ENCODE results near the gene FBXL7.

- TF ChIP-seq GATA2 (IDR thresholded peaks at IDR 0.05; ENCODE audit: insufficient read depth, insufficient read length, low read depth, low read length) (no peak), POLR2AphosphoS5 (IDR thresholded peaks at IDR 0.05; ENCODE audit: insufficient read depth, low read depth, low read length) (no peak)
Measured at GRCh38 chr5:15691521-15691920, 191.5 kb downstream of the FBXL7 start.

Data from endothelial cell of umbilical vein (primary cell).